Neural crest cell (in vitro differentiated cells): Measurements from ENCODE around the gene TEAD1. TPM values are rescaled to one million over a fixed set of nuclear protein-coding genes. Genes with fewer than 3 reads are reported as not detected.
A peak's percentile ranks its signal among the peaks of the same experiment; 100 is the strongest.

ENCODE experiments used
- DNase-seq: peaks from one replicate; pipeline ENCODE4 v3.0.0; 2021; ENCODE audit warnings: low read depth, mixed read lengths, low spot score
- H3K27ac Mint-ChIP-seq: one replicate; pipeline ENCODE4 v1.8.0; 2021; ENCODE audit warnings: mild to moderate bottlenecking, mixed read lengths; ENCODE audit not compliant: unreplicated experiment
- H3K27me3 Mint-ChIP-seq: 2 replicates; pipeline ENCODE4 v1.8.0; 2021; ENCODE audit warnings: low read depth, mild to moderate bottlenecking, mixed read lengths
- H3K36me3 Mint-ChIP-seq: 2 replicates; pipeline ENCODE4 v1.8.0; 2021; ENCODE audit warnings: low read depth, mild to moderate bottlenecking, mixed read lengths
- H3K4me1 Mint-ChIP-seq: 2 replicates; pipeline ENCODE4 v1.8.0; 2021; ENCODE audit warnings: mixed read lengths
- H3K4me3 Mint-ChIP-seq: one replicate; pipeline ENCODE4 v1.8.0; 2021; ENCODE audit warnings: mild to moderate bottlenecking, mixed read lengths
- H3K9me3 Mint-ChIP-seq: 2 replicates; pipeline ENCODE4 v1.8.0; 2021; ENCODE audit warnings: mixed read lengths
- total RNA-seq: library from RNA; stranded (reverse); gene quantifications from 2 replicates; pipeline ENCODE4 v1.2.1, GENCODE V29; 2021
- TF ChIP-seq, protein P1 (sequence below): fragments of 200-600 bp; sonication (generic); conservative IDR thresholded peaks from 2 replicates; pipeline ENCODE4 v1.5.0; 2021; ENCODE audit warnings: antibody characterized with exemption, mild to moderate bottlenecking

TEAD1 gene
- total RNA-seq, 1 donor from 2014 or later = 84.1 TPM

- H3K4me3 Mint-ChIP-seq = no peak overlapping the region
- H3K27ac Mint-ChIP-seq = peak overlapping the region; percentile 53
- TF ChIP-seq, protein P1, sequence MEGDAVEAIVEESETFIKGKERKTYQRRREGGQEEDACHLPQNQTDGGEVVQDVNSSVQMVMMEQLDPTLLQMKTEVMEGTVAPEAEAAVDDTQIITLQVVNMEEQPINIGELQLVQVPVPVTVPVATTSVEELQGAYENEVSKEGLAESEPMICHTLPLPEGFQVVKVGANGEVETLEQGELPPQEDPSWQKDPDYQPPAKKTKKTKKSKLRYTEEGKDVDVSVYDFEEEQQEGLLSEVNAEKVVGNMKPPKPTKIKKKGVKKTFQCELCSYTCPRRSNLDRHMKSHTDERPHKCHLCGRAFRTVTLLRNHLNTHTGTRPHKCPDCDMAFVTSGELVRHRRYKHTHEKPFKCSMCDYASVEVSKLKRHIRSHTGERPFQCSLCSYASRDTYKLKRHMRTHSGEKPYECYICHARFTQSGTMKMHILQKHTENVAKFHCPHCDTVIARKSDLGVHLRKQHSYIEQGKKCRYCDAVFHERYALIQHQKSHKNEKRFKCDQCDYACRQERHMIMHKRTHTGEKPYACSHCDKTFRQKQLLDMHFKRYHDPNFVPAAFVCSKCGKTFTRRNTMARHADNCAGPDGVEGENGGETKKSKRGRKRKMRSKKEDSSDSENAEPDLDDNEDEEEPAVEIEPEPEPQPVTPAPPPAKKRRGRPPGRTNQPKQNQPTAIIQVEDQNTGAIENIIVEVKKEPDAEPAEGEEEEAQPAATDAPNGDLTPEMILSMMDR = peak; percentile 96
Observed at GRCh38 chr11:12963792-12964536, 289.7 kb downstream of the TEAD1 start.

DNA sequence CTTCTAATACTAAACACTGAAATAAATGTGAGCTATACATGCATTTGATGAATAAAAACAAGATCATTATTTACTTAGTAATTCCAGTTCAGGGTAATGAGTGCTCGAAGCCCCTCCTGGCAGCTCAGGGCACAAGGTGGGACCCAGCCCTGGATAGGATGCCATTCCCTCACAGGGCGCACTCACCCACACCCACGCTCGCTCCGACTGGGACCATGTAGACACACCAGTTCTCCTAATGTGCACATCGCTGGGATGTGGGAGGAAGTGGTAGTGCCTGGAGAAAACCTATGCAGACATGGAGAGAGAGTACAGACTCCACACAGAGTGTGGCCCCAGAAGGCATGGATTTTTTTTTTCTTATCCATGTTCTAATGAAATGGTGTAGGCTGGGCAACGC lies 290.4 kb downstream of the TEAD1 start:
- Mint-ChIP-seq H3K27ac (no peak overlapping the region), H3K27me3 (no peaks in the 10 kb centered on the region), H3K9me3 (no peaks in the 10 kb centered on the region), H3K4me3 (no peak overlapping the region), H3K4me1 (peaks cover 13% of the 10 kb centered on the region), H3K36me3 (no peaks in the 10 kb centered on the region)
- no peak for DNase-seq
- TF ChIP-seq, protein P1 = no peak

More at GRCh38 chr11:12963792-12964536, 289.7 kb downstream of the TEAD1 start:
- H3K27me3 Mint-ChIP-seq = no peaks in the 10 kb centered on the region
- no peaks in the 10 kb centered on the region for H3K9me3 Mint-ChIP-seq
- peak; percentile 81 for DNase-seq
- no peaks in the 10 kb centered on the region for H3K36me3 Mint-ChIP-seq
- peaks cover 13% of the 10 kb centered on the region for H3K4me1 Mint-ChIP-seq

GRCh38 chr11:12966002-12966401 lies 291.8 kb downstream of the TEAD1 start:
- H3K4me3 Mint-ChIP-seq = no peak overlapping the region
- no peak overlapping the region for H3K27ac Mint-ChIP-seq
- TF ChIP-seq, protein P1 = no peak
- H3K9me3 Mint-ChIP-seq = no peaks in the 10 kb centered on the region
- H3K4me1 Mint-ChIP-seq = peaks cover 13% of the 10 kb centered on the region
- no peaks in the 10 kb centered on the region for H3K27me3 Mint-ChIP-seq
- DNase-seq = no peak
- H3K36me3 Mint-ChIP-seq = no peaks in the 10 kb centered on the region

GRCh38 chr11:12968101-12968500 lies 293.9 kb downstream of the TEAD1 start:
- Mint-ChIP-seq H3K36me3 (no peaks in the 10 kb centered on the region), H3K27me3 (no peaks in the 10 kb centered on the region), H3K9me3 (no peaks in the 10 kb centered on the region), H3K4me3 (no peak overlapping the region), H3K27ac (no peak overlapping the region), H3K4me1 (peaks cover 13% of the 10 kb centered on the region)
- DNase-seq = no peak
- TF ChIP-seq, protein P1 = no peak

DNA sequence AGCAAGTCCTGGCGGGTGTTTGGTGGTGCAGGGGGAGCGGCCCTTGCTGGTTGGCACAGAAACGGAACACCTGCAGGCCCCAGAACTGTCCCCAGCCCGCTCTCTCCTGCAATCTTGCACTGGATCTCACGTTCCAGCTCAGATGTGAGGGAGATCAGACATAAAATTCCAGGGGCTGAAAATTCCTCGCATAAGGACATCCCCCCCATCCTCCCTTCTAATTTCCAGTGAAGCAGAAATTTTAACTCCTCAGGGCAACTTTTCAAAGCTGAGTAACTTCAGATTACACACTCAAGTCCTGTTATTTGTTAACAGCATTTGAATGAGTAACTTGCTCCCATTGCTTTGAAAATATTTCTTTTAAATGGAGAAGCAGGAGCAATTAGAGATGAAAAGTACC lies 294.6 kb downstream of the TEAD1 start:
- Mint-ChIP-seq H3K27ac (no peak overlapping the region), H3K4me1 (peaks cover 13% of the 10 kb centered on the region), H3K9me3 (no peaks in the 10 kb centered on the region), H3K36me3 (no peaks in the 10 kb centered on the region), H3K4me3 (no peak overlapping the region), H3K27me3 (no peaks in the 10 kb centered on the region)
- TF ChIP-seq, protein P1 = no peak
- DNase-seq = no peak
